ENCODE measurements around the gene PRKD1. TPM values are rescaled to one million over a fixed set of nuclear protein-coding genes. Genes with fewer than 3 reads are reported as not detected.
"Not testable (repeated sequence)": the region's sequence is repeated elsewhere in the genome, so short reads cannot be mapped to it uniquely, and the experiment has no call there.

The PRKD1 gene
- total and polyA plus RNA-seq, 2 donors = 2.5 to 5.6 TPM

- DNase-seq (ENCODE audit: low read depth in 6 of 9, low spot score in 9 of 9) = no peak
- Histone ChIP-seq H3K9me3 (ENCODE audit: control insufficient read depth in 2 of 2, insufficient read depth in 1 of 2, low read length in 1 of 2) (no peaks in the 10 kb centered on the region), H3K4me1 (ENCODE audit: control insufficient read depth in 2 of 2, insufficient read depth in 2 of 2, low read length in 2 of 2) (no peaks in the 10 kb centered on the region), H3K36me3 (ENCODE audit: control insufficient read depth in 2 of 2, insufficient read depth in 2 of 2, low read length in 1 of 2) (no peaks in the 10 kb centered on the region), H3K4me3 (ENCODE audit: low read length in 2 of 2) (no peak overlapping the region), H3K27ac (ENCODE audit: low read depth in 1 of 2, low read length in 1 of 2) (no peak overlapping the region), H3K27me3 (ENCODE audit: control insufficient read depth in 2 of 2, insufficient read depth in 1 of 2, low read length in 1 of 2) (no peaks in the 10 kb centered on the region)
- WGBS = 78% methylated on average over 2 of the region's 2 CpGs
These were observed 217.6 kb downstream of the PRKD1 start for GRCh38 chr14:29710015-29710414.

DNA sequence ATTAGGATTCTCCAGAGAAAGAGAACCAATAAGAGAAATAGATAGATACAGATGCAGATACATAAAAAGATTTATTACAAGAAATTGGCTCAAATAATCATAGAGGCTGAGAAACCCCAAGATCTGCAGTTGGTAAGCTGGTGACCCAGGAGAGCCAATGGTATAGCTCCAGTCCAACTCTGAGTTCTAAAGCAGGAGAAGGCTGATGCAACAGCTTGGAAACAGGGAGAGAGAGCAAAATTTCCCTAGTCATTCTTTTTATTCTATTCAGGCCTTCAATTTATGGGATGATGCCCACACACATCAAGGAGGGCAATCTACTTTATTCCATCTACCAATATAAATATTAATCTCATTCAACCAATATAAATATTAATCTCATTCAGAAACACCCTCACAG, 218.2 kb downstream of the PRKD1 start:
- no peaks in the 10 kb centered on the region for H3K9me3 ChIP-seq (ENCODE audit: control insufficient read depth in 2 of 2, insufficient read depth in 1 of 2, low read length in 1 of 2)
- no peak for DNase-seq (ENCODE audit: low read depth in 6 of 9, low spot score in 9 of 9)
- H3K27ac ChIP-seq (ENCODE audit: low read depth in 1 of 2, low read length in 1 of 2) = no peak overlapping the region

GRCh38 chr14:29706700-29707099, 220.9 kb downstream of the PRKD1 start:
- H3K27ac ChIP-seq (ENCODE audit: low read depth in 1 of 2, low read length in 1 of 2) = no peak overlapping the region
- WGBS = 96% methylated on average over 1 of the region's 1 CpG
- H3K36me3 ChIP-seq (ENCODE audit: control insufficient read depth in 2 of 2, insufficient read depth in 2 of 2, low read length in 1 of 2) = no peaks in the 10 kb centered on the region
- H3K9me3 ChIP-seq (ENCODE audit: control insufficient read depth in 2 of 2, insufficient read depth in 1 of 2, low read length in 1 of 2) = no peaks in the 10 kb centered on the region
- no peaks in the 10 kb centered on the region for H3K4me1 ChIP-seq (ENCODE audit: control insufficient read depth in 2 of 2, insufficient read depth in 2 of 2, low read length in 2 of 2)
- DNase-seq (ENCODE audit: low read depth in 6 of 9, low spot score in 9 of 9) = no peak
- no peak overlapping the region for H3K4me3 ChIP-seq (ENCODE audit: low read length in 2 of 2)
- no peaks in the 10 kb centered on the region for H3K27me3 ChIP-seq (ENCODE audit: control insufficient read depth in 2 of 2, insufficient read depth in 1 of 2, low read length in 1 of 2)

More for the DNA sequence above, 218.2 kb downstream of the PRKD1 start:
- Histone ChIP-seq H3K4me3 (ENCODE audit: low read length in 2 of 2) (no peak overlapping the region), H3K4me1 (ENCODE audit: control insufficient read depth in 2 of 2, insufficient read depth in 2 of 2, low read length in 2 of 2) (no peaks in the 10 kb centered on the region), H3K27me3 (ENCODE audit: control insufficient read depth in 2 of 2, insufficient read depth in 1 of 2, low read length in 1 of 2) (no peaks in the 10 kb centered on the region), H3K36me3 (ENCODE audit: control insufficient read depth in 2 of 2, insufficient read depth in 2 of 2, low read length in 1 of 2) (no peaks in the 10 kb centered on the region)

DNA sequence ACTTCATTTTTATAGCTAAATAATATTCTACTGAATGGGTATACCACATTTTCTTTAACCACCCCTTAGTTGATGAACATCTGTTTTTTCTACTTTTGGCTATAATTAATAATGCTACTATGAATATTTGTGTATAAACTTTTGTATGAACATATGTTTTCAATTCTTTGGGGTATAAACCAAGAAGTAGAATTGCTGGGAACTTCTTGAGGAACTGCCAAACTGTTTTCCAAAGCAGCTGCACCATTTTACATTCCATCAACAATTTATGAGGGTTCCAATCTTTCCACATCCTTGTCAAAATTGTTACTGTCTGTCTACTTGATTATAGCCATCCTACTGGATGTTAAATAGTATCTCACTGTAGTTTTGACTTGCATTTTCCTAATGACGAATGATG, 221.8 kb downstream of the PRKD1 start:
- H3K4me1 ChIP-seq (ENCODE audit: control insufficient read depth in 2 of 2, insufficient read depth in 2 of 2, low read length in 2 of 2) = no peaks in the 10 kb centered on the region
- no peak overlapping the region for H3K4me3 ChIP-seq (ENCODE audit: low read length in 2 of 2)
- no peaks in the 10 kb centered on the region for H3K27me3 ChIP-seq (ENCODE audit: control insufficient read depth in 2 of 2, insufficient read depth in 1 of 2, low read length in 1 of 2)
- H3K27ac ChIP-seq (ENCODE audit: low read depth in 1 of 2, low read length in 1 of 2) = no peak overlapping the region
- no peaks in the 10 kb centered on the region for H3K36me3 ChIP-seq (ENCODE audit: control insufficient read depth in 2 of 2, insufficient read depth in 2 of 2, low read length in 1 of 2)
- 93% methylated on average over 1 of the region's 1 CpG for WGBS
- no peaks in the 10 kb centered on the region for H3K9me3 ChIP-seq (ENCODE audit: control insufficient read depth in 2 of 2, insufficient read depth in 1 of 2, low read length in 1 of 2)
- DNase-seq (ENCODE audit: low read depth in 6 of 9, low spot score in 9 of 9) = no peak

GRCh38 chr14:29689597-29689996, 238.1 kb downstream of the PRKD1 start:
- H3K27me3 ChIP-seq (ENCODE audit: control insufficient read depth in 2 of 2, insufficient read depth in 1 of 2, low read length in 1 of 2); H3K27ac ChIP-seq (ENCODE audit: low read depth in 1 of 2, low read length in 1 of 2); H3K4me3 ChIP-seq (ENCODE audit: low read length in 2 of 2); H3K36me3 ChIP-seq (ENCODE audit: control insufficient read depth in 2 of 2, insufficient read depth in 2 of 2, low read length in 1 of 2); H3K4me1 ChIP-seq (ENCODE audit: control insufficient read depth in 2 of 2, insufficient read depth in 2 of 2, low read length in 2 of 2); H3K9me3 ChIP-seq (ENCODE audit: control insufficient read depth in 2 of 2, insufficient read depth in 1 of 2, low read length in 1 of 2); DNase-seq (ENCODE audit: low read depth in 6 of 9, low spot score in 9 of 9): not testable (repeated sequence)
- 96% methylated on average over 2 of the region's 2 CpGs for WGBS

DNA sequence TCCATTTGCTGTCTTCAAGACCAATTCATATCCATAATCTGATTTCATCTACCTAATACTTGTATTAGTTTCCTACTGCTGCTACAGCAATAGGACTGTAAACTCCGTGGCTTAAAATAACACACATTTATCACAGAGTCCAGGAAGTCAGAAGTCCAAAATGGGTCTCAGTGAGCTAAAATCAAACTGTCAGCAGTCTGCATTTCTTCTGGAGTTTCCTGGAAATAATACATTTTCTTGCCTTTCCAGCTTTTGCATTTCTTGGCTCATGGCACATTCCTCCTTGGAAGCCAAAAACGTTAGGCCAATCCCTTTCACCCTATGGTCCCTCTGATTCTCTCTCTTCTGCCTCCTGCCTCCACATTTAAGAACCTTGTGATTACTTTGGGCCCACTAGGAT, 239.8 kb downstream of the PRKD1 start:
- no peak for DNase-seq (ENCODE audit: low read depth in 6 of 9, low spot score in 9 of 9)
- no peak overlapping the region for H3K27ac ChIP-seq (ENCODE audit: low read depth in 1 of 2, low read length in 1 of 2)
- H3K4me3 ChIP-seq (ENCODE audit: low read length in 2 of 2) = no peak overlapping the region
- no peaks in the 10 kb centered on the region for H3K36me3 ChIP-seq (ENCODE audit: control insufficient read depth in 2 of 2, insufficient read depth in 2 of 2, low read length in 1 of 2)
- 55% methylated on average over 2 of the region's 2 CpGs for WGBS
- no peaks in the 10 kb centered on the region for H3K27me3 ChIP-seq (ENCODE audit: control insufficient read depth in 2 of 2, insufficient read depth in 1 of 2, low read length in 1 of 2)
- H3K9me3 ChIP-seq (ENCODE audit: control insufficient read depth in 2 of 2, insufficient read depth in 1 of 2, low read length in 1 of 2) = no peaks in the 10 kb centered on the region
- no peaks in the 10 kb centered on the region for H3K4me1 ChIP-seq (ENCODE audit: control insufficient read depth in 2 of 2, insufficient read depth in 2 of 2, low read length in 2 of 2)

- Histone ChIP-seq H3K4me3 (ENCODE audit: low read length in 2 of 2) (no peak overlapping the region), H3K9me3 (ENCODE audit: control insufficient read depth in 2 of 2, insufficient read depth in 1 of 2, low read length in 1 of 2) (no peaks in the 10 kb centered on the region), H3K27me3 (ENCODE audit: control insufficient read depth in 2 of 2, insufficient read depth in 1 of 2, low read length in 1 of 2) (no peaks in the 10 kb centered on the region), H3K4me1 (ENCODE audit: control insufficient read depth in 2 of 2, insufficient read depth in 2 of 2, low read length in 2 of 2) (no peaks in the 10 kb centered on the region), H3K36me3 (ENCODE audit: control insufficient read depth in 2 of 2, insufficient read depth in 2 of 2, low read length in 1 of 2) (no peaks in the 10 kb centered on the region), H3K27ac (ENCODE audit: low read depth in 1 of 2, low read length in 1 of 2) (no peak overlapping the region)
- WGBS = 97% methylated on average over 5 of the region's 5 CpGs
- no peak for DNase-seq (ENCODE audit: low read depth in 6 of 9, low spot score in 9 of 9)
These were observed 240.4 kb downstream of the PRKD1 start for GRCh38 chr14:29687071-29687765.

GRCh38 chr14:29684926-29685325, 242.7 kb downstream of the PRKD1 start:
- DNase-seq (ENCODE audit: low read depth in 6 of 9, low spot score in 9 of 9) = no peak
- Histone ChIP-seq H3K36me3 (ENCODE audit: control insufficient read depth in 2 of 2, insufficient read depth in 2 of 2, low read length in 1 of 2) (no peaks in the 10 kb centered on the region), H3K9me3 (ENCODE audit: control insufficient read depth in 2 of 2, insufficient read depth in 1 of 2, low read length in 1 of 2) (no peaks in the 10 kb centered on the region), H3K27me3 (ENCODE audit: control insufficient read depth in 2 of 2, insufficient read depth in 1 of 2, low read length in 1 of 2) (no peaks in the 10 kb centered on the region), H3K4me3 (ENCODE audit: low read length in 2 of 2) (no peak overlapping the region), H3K4me1 (ENCODE audit: control insufficient read depth in 2 of 2, insufficient read depth in 2 of 2, low read length in 2 of 2) (no peaks in the 10 kb centered on the region), H3K27ac (ENCODE audit: low read depth in 1 of 2, low read length in 1 of 2) (no peak overlapping the region)

GRCh38 chr14:29682789-29683188, 244.9 kb downstream of the PRKD1 start:
- Histone ChIP-seq H3K36me3 (ENCODE audit: control insufficient read depth in 2 of 2, insufficient read depth in 2 of 2, low read length in 1 of 2) (no peaks in the 10 kb centered on the region), H3K9me3 (ENCODE audit: control insufficient read depth in 2 of 2, insufficient read depth in 1 of 2, low read length in 1 of 2) (no peaks in the 10 kb centered on the region), H3K4me3 (ENCODE audit: low read length in 2 of 2) (no peak overlapping the region), H3K27me3 (ENCODE audit: control insufficient read depth in 2 of 2, insufficient read depth in 1 of 2, low read length in 1 of 2) (no peaks in the 10 kb centered on the region), H3K27ac (ENCODE audit: low read depth in 1 of 2, low read length in 1 of 2) (no peak overlapping the region), H3K4me1 (ENCODE audit: control insufficient read depth in 2 of 2, insufficient read depth in 2 of 2, low read length in 2 of 2) (no peaks in the 10 kb centered on the region)
- WGBS = 90% methylated on average over 2 of the region's 2 CpGs
- no peak for DNase-seq (ENCODE audit: low read depth in 6 of 9, low spot score in 9 of 9)

DNA sequence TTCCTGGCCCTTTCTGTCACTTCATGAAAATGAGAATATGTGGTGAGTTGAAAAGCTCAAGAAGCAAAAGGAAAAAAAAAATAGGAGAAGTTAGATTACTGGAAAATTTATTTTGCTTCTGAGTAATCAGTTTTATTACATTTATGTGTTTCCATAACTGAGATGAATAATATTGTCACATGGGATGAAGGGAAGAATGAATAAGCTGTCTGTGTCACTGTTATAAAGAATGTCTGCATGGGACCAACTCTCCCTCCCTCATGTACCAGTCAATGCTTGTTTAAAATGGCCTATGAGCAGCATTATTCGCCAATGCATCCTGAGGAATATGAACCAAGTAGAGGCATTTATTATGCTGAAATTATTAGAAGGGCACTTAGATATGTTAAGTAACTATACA, 246.3 kb downstream of the PRKD1 start:
- Histone ChIP-seq H3K36me3 (ENCODE audit: control insufficient read depth in 2 of 2, insufficient read depth in 2 of 2, low read length in 1 of 2) (no peaks in the 10 kb centered on the region), H3K9me3 (ENCODE audit: control insufficient read depth in 2 of 2, insufficient read depth in 1 of 2, low read length in 1 of 2) (no peaks in the 10 kb centered on the region), H3K4me3 (ENCODE audit: low read length in 2 of 2) (no peak overlapping the region), H3K27ac (ENCODE audit: low read depth in 1 of 2, low read length in 1 of 2) (no peak overlapping the region), H3K27me3 (ENCODE audit: control insufficient read depth in 2 of 2, insufficient read depth in 1 of 2, low read length in 1 of 2) (no peaks in the 10 kb centered on the region), H3K4me1 (ENCODE audit: control insufficient read depth in 2 of 2, insufficient read depth in 2 of 2, low read length in 2 of 2) (no peaks in the 10 kb centered on the region)
- no peak for DNase-seq (ENCODE audit: low read depth in 6 of 9, low spot score in 9 of 9)
- WGBS = 86% methylated on average over 1 of the region's 1 CpG
